ENCODE measurements around the gene DPP10.

DNA sequence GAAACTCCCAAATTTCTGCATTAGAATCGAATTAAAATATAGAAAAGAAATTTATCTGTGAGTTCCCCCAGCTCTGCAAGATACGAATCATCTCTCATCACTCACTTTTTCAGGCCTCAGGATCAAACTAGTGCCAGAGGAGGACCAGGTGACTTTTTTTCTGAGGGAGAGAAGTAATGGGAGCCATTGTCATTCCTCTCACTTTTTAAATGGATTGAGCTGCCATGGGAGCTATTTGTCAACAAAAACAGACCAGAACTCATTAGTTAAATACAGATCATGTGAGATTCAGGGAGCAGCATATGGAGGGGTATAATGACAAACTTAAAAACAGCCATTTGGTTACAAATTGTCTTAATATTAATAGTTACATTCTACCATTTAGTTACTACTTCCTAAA lies 594.4 kb downstream of the DPP10 start:
- no peak for TF ChIP-seq POLR2A (IDR thresholded peaks at IDR 0.05; ENCODE audit: low read depth, low read length)
- no peak for TF ChIP-seq POLR2AphosphoS5 (IDR thresholded peaks at IDR 0.05; ENCODE audit: low read depth, low read length)
- TF ChIP-seq TAF1 (IDR thresholded peaks at IDR 0.05; ENCODE audit: borderline replicate concordance, low read depth, low read length), result no peak
